SU-DHL-6 (cell line): ENCODE measurements around the gene PTDSS2.

ENCODE experiments used
- EZH2phosphoT487 ChIP-seq: fragments of 200-600 bp; sonication (generic), shearing (Covaris generic); conservative IDR thresholded peaks from 2 replicates; pipeline ENCODE4 v1.6.1; 2018; ENCODE audit warnings: mild to moderate bottlenecking, antibody characterized with exemption, low read length, moderate library complexity, mixed read lengths
- TF ChIP-seq, protein P1 (sequence below): fragments of 200-600 bp; sonication (generic); IDR thresholded peaks from one replicate; pipeline ENCODE4 v1.5.1; 2017; ENCODE audit warnings: antibody characterized with exemption, mild to moderate bottlenecking, low read length, moderate library complexity; ENCODE audit not compliant: insufficient read depth, poor library complexity, severe bottlenecking

GRCh38 chr11:538431-539051, 88.5 kb downstream of the PTDSS2 start:
- TF ChIP-seq, protein P1, sequence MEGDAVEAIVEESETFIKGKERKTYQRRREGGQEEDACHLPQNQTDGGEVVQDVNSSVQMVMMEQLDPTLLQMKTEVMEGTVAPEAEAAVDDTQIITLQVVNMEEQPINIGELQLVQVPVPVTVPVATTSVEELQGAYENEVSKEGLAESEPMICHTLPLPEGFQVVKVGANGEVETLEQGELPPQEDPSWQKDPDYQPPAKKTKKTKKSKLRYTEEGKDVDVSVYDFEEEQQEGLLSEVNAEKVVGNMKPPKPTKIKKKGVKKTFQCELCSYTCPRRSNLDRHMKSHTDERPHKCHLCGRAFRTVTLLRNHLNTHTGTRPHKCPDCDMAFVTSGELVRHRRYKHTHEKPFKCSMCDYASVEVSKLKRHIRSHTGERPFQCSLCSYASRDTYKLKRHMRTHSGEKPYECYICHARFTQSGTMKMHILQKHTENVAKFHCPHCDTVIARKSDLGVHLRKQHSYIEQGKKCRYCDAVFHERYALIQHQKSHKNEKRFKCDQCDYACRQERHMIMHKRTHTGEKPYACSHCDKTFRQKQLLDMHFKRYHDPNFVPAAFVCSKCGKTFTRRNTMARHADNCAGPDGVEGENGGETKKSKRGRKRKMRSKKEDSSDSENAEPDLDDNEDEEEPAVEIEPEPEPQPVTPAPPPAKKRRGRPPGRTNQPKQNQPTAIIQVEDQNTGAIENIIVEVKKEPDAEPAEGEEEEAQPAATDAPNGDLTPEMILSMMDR, result no peak
- no peak for TF ChIP-seq EZH2phosphoT487
